Breast epithelium (tissue), 4 donors: ENCODE measurements around the gene ELANE. TPM values are rescaled to one million over a fixed set of nuclear protein-coding genes. Genes with fewer than 3 reads are reported as not detected.

Experiments
- DNase-seq, 2 donors: peaks; one replicate each; pipeline ENCODE4 v3.0.0-alpha.2; 2019; ENCODE audit warnings: low spot score in 2 of 2
- H3K27ac ChIP-seq, 2 donors: fragments of 200-600 bp; sonication (generic) in 1 of 2; one replicate each; pipeline ENCODE4 v1.5.1; 2016 to 2019; ENCODE audit warnings: mild to moderate bottlenecking in 1 of 2
- H3K27me3 ChIP-seq, 2 donors: fragments of 200-600 bp; sonication (generic) in 1 of 2; one replicate each; pipeline versions ENCODE4 v1.5.1 to v1.6.0; 2017 to 2019; ENCODE audit warnings: control low read depth in 1 of 2, mild to moderate bottlenecking in 1 of 2
- H3K36me3 ChIP-seq: fragments of 200-600 bp; one replicate; pipeline ENCODE4 v1.5.1; 2019
- H3K4me1 ChIP-seq, 2 donors: fragments of 200-600 bp; sonication (generic); one replicate each; pipeline ENCODE4 v1.5.1; 2016 to 2019; ENCODE audit warnings: control low read depth in 1 of 2
- H3K4me3 ChIP-seq, 3 donors: fragments of 200-600 bp; sonication (generic); 1 replicate in 2 of 3; 2 replicates in 1 of 3; pipeline ENCODE4 v1.5.1; 2016 to 2019; ENCODE audit warnings: mild to moderate bottlenecking in 3 of 3, moderate library complexity in 2 of 3
- H3K9me3 ChIP-seq, 2 donors: fragments of 200-600 bp; sonication (generic) in 1 of 2; one replicate each; pipeline ENCODE4 v1.5.1; 2016 to 2019; ENCODE audit warnings: control low read depth in 1 of 2
- CTCF ChIP-seq, 3 donors: fragments of 450-650 bp; IDR thresholded peaks; one replicate each; pipeline ENCODE4 v1.5.1; 2016 to 2017; ENCODE audit warnings: antibody characterized with exemption in 3 of 3, mild to moderate bottlenecking in 3 of 3, moderate library complexity in 3 of 3
- POLR2A ChIP-seq: fragments of 450-650 bp; IDR thresholded peaks from one replicate; pipeline ENCODE4 v1.6.1; 2016; ENCODE audit warnings: antibody characterized with exemption, mild to moderate bottlenecking, moderate library complexity
- POLR2AphosphoS5 ChIP-seq, 3 donors: sonication (generic); formaldehyde crosslinking; IDR thresholded peaks; one replicate each; pipeline ENCODE4 v1.6.1; 2017; ENCODE audit warnings: antibody characterized with exemption in 3 of 3
- intact Hi-C: fragments of 100-400 bp; cut with DNase I; formaldehyde crosslinking; loops from one replicate; pipeline ENCODE4 v1.15.1; 2023; ENCODE audit warnings: low total_unique reads
- total RNA-seq, 3 donors: library from RNA; depleted of rRNA; stranded (reverse); fragments of >200 nt; gene quantifications; one replicate each; pipeline ENCODE4 v1.1.0, GENCODE V29; 2016

Gene ELANE
- total RNA-seq, 3 donors from 2014 or later = 0.98 to 5.0 (median 1.0) TPM

- Histone ChIP-seq H3K4me1 (no peaks in the 10 kb centered on the region), H3K27ac (no peak overlapping the region), H3K27me3 (no peaks in the 10 kb centered on the region), H3K36me3 (peaks cover 16% of the 10 kb centered on the region), H3K9me3 (no peaks in the 10 kb centered on the region), H3K4me3 (no peak overlapping the region)
- no peak for TF ChIP-seq CTCF (IDR thresholded peaks at IDR 0.05)
- intact Hi-C loops = no loop called here
- DNase-seq = no peak
Observed at GRCh38 chr19:812747-813218, 39.3 kb upstream of the ELANE start.

GRCh38 chr19:813219-814151 is 38.6 kb upstream of the ELANE start:
- H3K4me3 ChIP-seq = no peak overlapping the region
- no peaks in the 10 kb centered on the region for H3K27me3 ChIP-seq
- intact Hi-C loops = no loop called here
- TF ChIP-seq POLR2AphosphoS5 (IDR thresholded peaks at IDR 0.05) (no peak), POLR2A (no peak), CTCF (IDR thresholded peaks at IDR 0.05) (no peak)
- H3K9me3 ChIP-seq = no peaks in the 10 kb centered on the region
- peaks cover 14% of the 10 kb centered on the region for H3K36me3 ChIP-seq
- no peak overlapping the region for H3K27ac ChIP-seq
- H3K4me1 ChIP-seq = no peaks in the 10 kb centered on the region
- no peak for DNase-seq

DNA sequence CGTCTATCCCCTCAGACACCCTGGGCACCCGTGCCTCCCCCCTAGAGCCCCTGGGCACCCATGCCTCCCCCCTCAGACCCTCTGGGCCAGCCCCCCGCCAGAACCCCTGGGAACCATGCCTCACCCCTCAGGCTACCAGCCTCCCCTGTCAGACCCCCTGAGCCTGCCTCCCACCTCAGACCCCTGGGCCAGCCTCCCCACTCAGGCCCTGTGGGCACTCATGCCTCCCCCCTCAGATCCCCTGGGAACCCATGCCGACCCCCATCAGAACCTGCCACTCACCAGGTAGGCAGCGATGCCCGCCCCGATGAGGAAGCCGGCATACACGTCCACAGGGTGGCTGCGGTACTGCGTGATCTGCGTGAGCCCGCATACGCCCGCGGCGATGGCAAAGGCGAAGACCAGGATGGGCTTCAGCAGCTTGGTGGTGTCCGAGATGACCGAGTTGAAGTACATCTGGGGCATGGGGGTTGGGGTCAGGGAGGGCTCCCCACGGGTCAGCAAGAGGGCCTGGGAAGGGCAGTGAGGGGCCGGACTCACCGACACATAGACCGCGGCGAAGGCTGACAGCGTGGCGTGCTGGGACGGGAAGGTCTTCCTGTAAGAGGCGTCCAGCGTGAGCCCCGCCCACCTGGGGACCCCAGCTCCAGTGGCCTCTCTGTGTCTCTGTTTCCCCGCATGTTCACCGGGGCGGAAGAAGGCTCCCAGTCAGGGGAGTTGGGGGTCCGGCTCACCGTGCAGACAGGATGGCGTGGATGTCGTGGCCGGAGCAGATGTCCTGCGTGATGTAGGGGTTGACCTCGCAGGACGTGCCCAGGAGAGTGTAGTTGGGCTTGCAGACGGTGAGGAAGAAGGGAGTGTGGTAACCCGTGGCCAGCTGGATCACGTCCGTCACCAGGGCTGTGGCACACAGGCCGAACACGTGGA is 37.7 kb upstream of the ELANE start:
- peaks cover 11% of the 10 kb centered on the region for H3K36me3 ChIP-seq
- no peak for TF ChIP-seq CTCF (IDR thresholded peaks at IDR 0.05)
- TF ChIP-seq POLR2A = no peak
- no peak for TF ChIP-seq POLR2AphosphoS5 (IDR thresholded peaks at IDR 0.05)
- no peaks in the 10 kb centered on the region for H3K9me3 ChIP-seq
- intact Hi-C loops = no loop called here
- H3K4me1 ChIP-seq = no peaks in the 10 kb centered on the region
- no peak for DNase-seq
- H3K27ac ChIP-seq = no peak overlapping the region
- H3K27me3 ChIP-seq = no peaks in the 10 kb centered on the region
- H3K4me3 ChIP-seq = no peak overlapping the region

- TF ChIP-seq CTCF (IDR thresholded peaks at IDR 0.05) (no peak), POLR2AphosphoS5 (IDR thresholded peaks at IDR 0.05) (no peak), POLR2A (no peak)
- Histone ChIP-seq H3K4me1 (no peaks in the 10 kb centered on the region), H3K9me3 (no peaks in the 10 kb centered on the region), H3K36me3 (peaks cover 8% of the 10 kb centered on the region), H3K4me3 (no peak overlapping the region), H3K27me3 (no peaks in the 10 kb centered on the region), H3K27ac (no peak overlapping the region)
- intact Hi-C loops = no loop called here
- DNase-seq = no peak
Observed at GRCh38 chr19:815079-815774, 36.9 kb upstream of the ELANE start.
